Measurements from ENCODE around the gene RPTOR.

- TF ChIP-seq CTCF (IDR thresholded peaks at IDR 0.05): no peak
- TF ChIP-seq EP300 (IDR thresholded peaks at IDR 0.05): no peak
Observed at GRCh38 chr17:80877729-80878303, 333.2 kb downstream of the RPTOR start.

Measured in upper lobe of left lung (tissue), 4 donors.